Activated T-helper 1 cell treated with anti-CD3 and anti-CD28 coated beads, Interleukin-12 subunit alpha, Interleukin-12 subunit beta, Interleukin-2, Interleukin-4 antibody, amounts not matched to agents 30 ng/mL and 10 ng/mL and 1 ng/mL, durations not matched to agents 14 hours and 24 hours and 36 hours (primary cell): ENCODE measurements around the gene BMP6. TPM values are rescaled to one million over a fixed set of nuclear protein-coding genes. Genes with fewer than 3 reads are reported as not detected.

Experiments
- DNase-seq: peaks from one replicate; pipeline ENCODE4 v3.0.0; 2021; ENCODE audit warnings: low spot score
- H3K27ac Mint-ChIP-seq: one replicate; pipeline ENCODE4 v1.8.0; 2021; ENCODE audit warnings: mild to moderate bottlenecking, mixed read lengths
- H3K27me3 Mint-ChIP-seq: one replicate; pipeline ENCODE4 v1.8.0; 2022; ENCODE audit warnings: mild to moderate bottlenecking, moderate library complexity, mixed read lengths; ENCODE audit not compliant: insufficient read depth
- H3K36me3 Mint-ChIP-seq: one replicate; pipeline ENCODE4 v1.8.0; 2021; ENCODE audit warnings: low read depth, mixed read lengths
- H3K4me1 Mint-ChIP-seq: one replicate; pipeline ENCODE4 v1.8.0; 2021; ENCODE audit warnings: low read depth, mixed read lengths
- H3K4me3 Mint-ChIP-seq: one replicate; pipeline ENCODE4 v1.8.0; 2021; ENCODE audit warnings: mild to moderate bottlenecking, moderate library complexity, mixed read lengths
- H3K9me3 Mint-ChIP-seq: one replicate; pipeline ENCODE4 v1.8.0; 2021; ENCODE audit warnings: mixed read lengths
- intact Hi-C: fragments of 100-400 bp; cut with micrococcal nuclease; formaldehyde crosslinking; loops from one replicate; pipeline ENCODE4 v1.15.1; 2024
- total RNA-seq: library from RNA; stranded (reverse); gene quantifications from 2 replicates; pipeline ENCODE4 v1.2.3, GENCODE V29; 2022

BMP6 gene
- total RNA-seq, 1 donor from 2014 or later = 0.86 TPM

DNA sequence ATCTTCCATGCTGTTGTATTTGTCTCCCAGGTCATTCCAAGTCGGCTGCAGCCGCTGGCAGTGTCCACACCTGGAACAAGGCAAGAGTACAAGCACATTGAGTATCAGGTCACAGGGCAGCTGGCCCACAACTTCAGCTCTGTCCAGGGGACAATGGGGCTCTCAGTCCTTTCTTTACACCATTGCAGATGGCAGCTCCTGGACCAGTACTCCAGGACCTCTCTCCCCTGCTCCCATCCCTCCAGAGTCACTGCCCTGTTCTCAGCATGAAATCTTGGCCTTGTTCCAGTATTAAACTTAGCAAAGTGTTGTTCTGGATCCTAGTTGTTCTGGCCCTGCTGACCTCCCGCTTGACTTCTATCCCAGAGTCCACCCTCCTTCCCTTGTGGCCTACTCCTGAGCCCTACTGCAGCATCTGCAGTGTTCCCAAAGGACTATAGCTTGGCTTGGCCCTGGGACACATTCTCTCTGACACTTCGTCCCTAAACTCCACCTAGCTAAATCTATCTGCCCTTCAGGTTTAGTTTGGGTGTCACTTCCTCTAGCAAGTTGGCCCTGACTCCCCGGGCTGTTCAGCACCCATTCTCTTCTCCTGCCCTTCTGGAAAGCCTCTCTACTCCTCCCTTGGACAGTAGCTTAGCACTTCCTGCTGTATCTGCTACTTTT, 178.9 kb downstream of the BMP6 start:
- H3K9me3 Mint-ChIP-seq = no peaks in the 10 kb centered on the region
- H3K27me3 Mint-ChIP-seq = no peaks in the 10 kb centered on the region
- peaks cover 20% of the 10 kb centered on the region for H3K4me1 Mint-ChIP-seq
- no peak overlapping the region for H3K27ac Mint-ChIP-seq
- no peak for DNase-seq
- intact Hi-C loops = loop anchor here (5.0 kb wide), 1 partner anchor 512 kb away; no protein-coding TSS in a partner anchor
- peaks cover 28% of the 10 kb centered on the region for H3K36me3 Mint-ChIP-seq
- no peak overlapping the region for H3K4me3 Mint-ChIP-seq

DNA sequence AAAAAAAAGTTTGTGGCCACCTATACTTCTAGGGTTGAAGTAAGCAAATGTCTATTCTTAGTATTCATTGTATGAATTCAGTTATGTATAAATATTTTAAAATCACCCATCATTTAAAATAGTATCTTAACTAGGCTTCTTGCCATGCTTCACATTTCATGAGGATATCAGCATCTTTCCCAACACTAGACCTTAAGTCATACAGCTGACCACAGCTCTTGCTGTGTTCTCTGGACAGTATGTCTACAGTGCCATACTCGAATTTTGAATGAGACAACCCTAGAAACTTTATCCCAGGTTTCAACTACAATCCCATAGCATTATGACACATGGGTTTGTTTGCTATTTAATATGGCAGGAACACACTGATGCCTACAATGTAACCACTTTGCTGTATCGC, 179.5 kb downstream of the BMP6 start:
- Mint-ChIP-seq H3K4me3 (no peak overlapping the region), H3K4me1 (peaks cover 20% of the 10 kb centered on the region), H3K27ac (no peak overlapping the region), H3K36me3 (peaks cover 28% of the 10 kb centered on the region), H3K9me3 (no peaks in the 10 kb centered on the region), H3K27me3 (no peaks in the 10 kb centered on the region)
- DNase-seq = no peak
- intact Hi-C loops = loop anchor here (5.0 kb wide), 1 partner anchor 513 kb away; no protein-coding TSS in a partner anchor

DNA sequence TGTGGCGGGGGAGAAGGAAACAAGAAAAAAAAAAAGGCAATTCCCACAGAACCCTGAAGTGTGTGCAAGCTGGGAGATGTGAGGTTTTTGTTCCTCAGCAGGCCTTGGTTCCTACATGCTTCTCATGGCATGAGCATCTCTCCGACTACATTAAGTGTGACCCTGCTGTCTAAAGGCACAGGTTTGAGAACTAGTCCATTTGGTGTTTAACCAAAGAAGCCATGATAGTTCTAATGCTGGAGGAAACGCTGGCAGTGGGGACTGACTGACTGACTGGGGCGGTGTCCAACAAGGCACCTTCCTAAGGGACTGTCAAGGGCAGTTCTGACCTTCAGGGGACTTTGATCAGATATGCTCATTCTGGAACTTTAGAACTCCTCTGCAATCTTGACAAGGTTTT, 180.8 kb downstream of the BMP6 start:
- peaks cover 22% of the 10 kb centered on the region for H3K36me3 Mint-ChIP-seq

DNA sequence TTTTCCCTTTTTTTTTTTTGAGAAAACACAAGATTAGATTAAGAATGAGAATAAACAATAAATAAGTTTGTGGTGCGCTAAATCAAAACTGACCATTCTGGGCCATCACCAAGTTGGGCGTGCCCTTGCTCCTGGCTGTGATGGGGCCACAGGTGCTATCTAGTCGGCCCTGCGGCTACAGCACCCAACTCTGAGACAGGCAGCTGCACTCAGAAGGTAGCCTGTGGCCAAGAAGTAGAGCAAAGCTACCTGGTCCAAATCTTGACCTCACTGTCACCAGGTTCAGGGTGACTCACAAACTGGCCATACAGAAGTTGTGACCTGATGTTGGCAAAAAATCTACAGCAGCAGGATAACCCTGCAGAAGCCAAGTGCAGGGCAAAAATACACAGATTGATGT, 181.3 kb downstream of the BMP6 start:
- H3K4me1 Mint-ChIP-seq = peaks cover 20% of the 10 kb centered on the region
- H3K4me3 Mint-ChIP-seq = no peak overlapping the region
- peaks cover 19% of the 10 kb centered on the region for H3K36me3 Mint-ChIP-seq
- DNase-seq = no peak
- H3K27ac Mint-ChIP-seq = no peak overlapping the region
- no peaks in the 10 kb centered on the region for H3K27me3 Mint-ChIP-seq
- intact Hi-C loops = loop anchor here (5.0 kb wide), 1 partner anchor 515 kb away; no protein-coding TSS in a partner anchor
- no peaks in the 10 kb centered on the region for H3K9me3 Mint-ChIP-seq

More for the DNA sequence above, 180.8 kb downstream of the BMP6 start:
- Mint-ChIP-seq H3K4me3 (no peak overlapping the region), H3K27ac (no peak overlapping the region), H3K9me3 (no peaks in the 10 kb centered on the region), H3K4me1 (peaks cover 20% of the 10 kb centered on the region), H3K27me3 (no peaks in the 10 kb centered on the region)
- intact Hi-C loops = loop anchor here (5.0 kb wide), 1 partner anchor 514 kb away; no protein-coding TSS in a partner anchor
- no peak for DNase-seq

DNA sequence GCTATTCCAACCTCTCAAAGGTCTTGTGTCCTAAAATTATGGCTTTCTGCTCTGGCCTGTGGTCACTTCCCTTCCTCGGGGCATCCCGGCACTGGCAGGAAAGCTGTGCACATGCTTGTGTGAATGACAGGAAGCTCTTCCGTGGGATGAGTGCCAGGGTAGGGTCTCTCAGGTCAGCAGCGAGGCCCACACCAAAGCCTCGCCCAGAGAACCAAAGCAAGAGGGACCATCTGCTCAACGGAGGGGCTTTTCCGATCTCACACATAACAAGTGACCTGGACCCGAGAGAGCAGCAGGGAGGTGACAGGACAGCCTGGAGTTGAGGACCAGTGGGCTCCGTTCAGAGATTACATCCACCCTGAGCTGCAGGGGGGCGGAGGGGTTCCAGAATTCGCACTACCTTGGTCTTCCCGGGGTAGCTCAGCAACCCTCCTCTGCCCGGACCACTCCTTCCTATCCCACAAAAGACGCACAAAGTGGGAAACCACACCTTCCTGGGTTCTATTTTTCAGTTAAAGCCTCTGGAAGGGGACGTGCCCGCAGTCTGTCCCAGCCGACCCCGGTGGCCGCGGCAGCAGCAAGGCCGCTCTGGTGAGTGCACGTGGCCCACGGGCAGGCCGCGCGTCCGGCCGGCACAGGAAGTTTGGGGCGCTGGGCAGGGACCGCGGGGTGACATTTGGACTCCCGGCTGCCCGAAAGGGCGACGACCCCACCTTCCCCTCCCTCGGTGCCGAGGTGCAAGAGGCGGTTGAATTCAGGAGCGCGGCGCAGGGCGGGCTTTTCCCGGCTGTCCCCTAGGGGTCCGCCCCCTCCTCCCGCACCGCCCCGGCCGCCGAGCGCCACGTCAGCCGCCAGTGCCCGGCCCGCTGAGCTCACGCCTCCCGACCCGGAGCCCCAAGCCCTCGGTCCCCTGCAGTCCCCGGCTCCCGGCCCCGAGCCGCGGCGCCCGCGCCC, 183.7 kb downstream of the BMP6 start:
- H3K4me3 Mint-ChIP-seq = peak overlapping the region; percentile 87
- intact Hi-C loops = loop anchor here (1.0 to 5.0 kb wide), 9 partner anchors 98 to 597 kb away; partner anchors contain the start of genes BLOC1S5, EEF1E1, SLC35B3 and SNRNP48

DNA sequence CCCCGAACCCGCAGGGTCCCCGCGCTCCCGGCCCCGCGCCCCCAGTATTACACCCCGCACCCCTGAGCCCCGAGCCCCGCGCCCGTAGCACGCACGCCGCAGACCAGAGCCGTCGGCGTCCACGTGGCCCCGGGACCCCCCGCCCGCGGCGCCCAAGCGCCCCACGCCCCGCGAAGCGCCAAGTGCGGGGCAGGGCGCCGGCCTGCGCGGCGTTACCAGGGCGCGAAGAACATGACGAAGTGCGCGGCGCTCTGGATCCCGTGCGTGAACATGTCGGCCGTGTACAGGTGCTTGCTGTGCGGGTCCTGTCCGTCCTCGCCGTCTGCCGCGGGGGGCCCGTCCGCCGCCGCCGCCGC, 184.4 kb downstream of the BMP6 start:
- Mint-ChIP-seq H3K9me3 (no peaks in the 10 kb centered on the region), H3K36me3 (peaks cover 2% of the 10 kb centered on the region), H3K27ac (no peak overlapping the region), H3K27me3 (no peaks in the 10 kb centered on the region), H3K4me1 (peaks cover 20% of the 10 kb centered on the region), H3K4me3 (no peak overlapping the region)
- intact Hi-C loops = loop anchor here (1.0 to 5.0 kb wide), 8 partner anchors 97 to 598 kb away; partner anchors contain the start of genes BLOC1S5, EEF1E1, SLC35B3 and SNRNP48
- DNase-seq = no peak

More for the DNA sequence above, 183.7 kb downstream of the BMP6 start:
- Mint-ChIP-seq H3K36me3 (peaks cover 8% of the 10 kb centered on the region), H3K27me3 (no peaks in the 10 kb centered on the region), H3K9me3 (no peaks in the 10 kb centered on the region), H3K4me1 (peaks cover 20% of the 10 kb centered on the region), H3K27ac (peak overlapping the region; percentile 64)
- peak; percentile 38 for DNase-seq

DNA sequence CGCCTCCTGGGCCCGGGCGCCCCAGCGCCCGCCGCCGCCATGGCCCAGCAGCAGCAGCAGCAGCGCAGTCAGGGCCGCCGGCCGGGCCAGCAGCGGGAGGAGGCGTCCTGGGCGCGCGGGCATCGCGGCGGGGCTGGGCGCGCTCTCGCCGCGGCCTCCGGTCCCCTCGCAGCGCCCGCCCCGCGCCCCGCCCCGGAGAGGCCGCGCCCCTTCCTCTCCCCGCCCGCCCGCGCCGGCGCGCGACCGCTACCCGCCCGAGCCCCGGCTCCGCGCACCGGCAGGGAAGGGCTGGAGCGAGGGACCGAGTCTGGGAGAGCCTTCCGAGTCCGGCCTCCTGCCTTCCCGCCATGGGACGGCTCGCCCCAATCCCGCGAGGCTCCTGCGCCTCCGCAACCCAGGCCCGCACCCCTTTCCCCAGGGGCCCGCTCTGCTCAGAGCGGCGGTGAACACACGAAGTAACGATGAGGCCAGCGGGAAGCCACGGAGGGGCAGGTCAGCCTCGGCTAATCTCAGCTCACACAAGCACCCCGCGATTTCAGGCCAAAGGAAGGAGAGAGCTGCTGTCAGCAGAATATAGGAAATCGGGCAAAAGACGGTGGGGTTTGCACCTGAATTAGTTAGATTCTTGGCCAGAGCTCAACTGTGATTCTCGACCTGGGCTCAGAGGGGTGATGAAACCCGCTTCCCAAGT, 184.9 kb downstream of the BMP6 start, which contains the start of gene TXNDC5:
Gene TXNDC5, minus strand, starts transcription at position 135 of the 691 bp plus-strand sequence. Its CDS starts 12 bp downstream, at position 123.
- peaks cover 2% of the 10 kb centered on the region for H3K36me3 Mint-ChIP-seq
- H3K4me1 Mint-ChIP-seq = peaks cover 20% of the 10 kb centered on the region
- peak; percentile 68 for DNase-seq
- H3K9me3 Mint-ChIP-seq = no peaks in the 10 kb centered on the region
- H3K27ac Mint-ChIP-seq = peak within 1 kb of the TSS; percentile 64
- peak within 1 kb of the TSS; percentile 87 for H3K4me3 Mint-ChIP-seq
- intact Hi-C loops = loop anchor here (1.0 to 5.0 kb wide), 8 partner anchors 97 to 598 kb away; partner anchors contain the start of genes BLOC1S5, EEF1E1, SLC35B3 and SNRNP48
- no peaks in the 10 kb centered on the region for H3K27me3 Mint-ChIP-seq

DNA sequence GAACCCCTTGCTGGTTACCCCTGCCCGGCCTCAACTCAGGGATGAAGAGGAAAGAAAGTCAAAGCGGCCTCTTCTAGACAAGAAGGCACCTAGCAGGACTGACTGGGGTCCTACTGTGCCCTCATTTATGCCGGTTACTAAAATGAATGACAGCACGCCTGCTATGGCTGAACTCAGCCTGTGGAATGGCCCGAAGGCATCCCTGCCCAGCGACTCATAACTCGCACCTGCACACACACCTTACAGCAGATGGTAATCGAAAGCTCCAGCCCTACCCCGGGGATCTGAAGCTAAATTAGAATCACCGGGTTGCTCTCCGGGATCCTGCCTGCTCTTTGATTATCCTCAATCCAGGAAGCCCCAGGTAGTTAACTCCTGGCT, 185.4 kb downstream of the BMP6 start:
- no peaks in the 10 kb centered on the region for H3K27me3 Mint-ChIP-seq
- peaks cover 2% of the 10 kb centered on the region for H3K36me3 Mint-ChIP-seq
- DNase-seq = no peak
- intact Hi-C loops = loop anchor here (2.0 to 5.0 kb wide), 6 partner anchors 96 to 599 kb away; partner anchors contain the start of genes SLC35B3, SNRNP48 and SSR1
- H3K27ac Mint-ChIP-seq = peak overlapping the region; percentile 22
- no peaks in the 10 kb centered on the region for H3K9me3 Mint-ChIP-seq
- peaks cover 20% of the 10 kb centered on the region for H3K4me1 Mint-ChIP-seq
- no peak overlapping the region for H3K4me3 Mint-ChIP-seq

DNA sequence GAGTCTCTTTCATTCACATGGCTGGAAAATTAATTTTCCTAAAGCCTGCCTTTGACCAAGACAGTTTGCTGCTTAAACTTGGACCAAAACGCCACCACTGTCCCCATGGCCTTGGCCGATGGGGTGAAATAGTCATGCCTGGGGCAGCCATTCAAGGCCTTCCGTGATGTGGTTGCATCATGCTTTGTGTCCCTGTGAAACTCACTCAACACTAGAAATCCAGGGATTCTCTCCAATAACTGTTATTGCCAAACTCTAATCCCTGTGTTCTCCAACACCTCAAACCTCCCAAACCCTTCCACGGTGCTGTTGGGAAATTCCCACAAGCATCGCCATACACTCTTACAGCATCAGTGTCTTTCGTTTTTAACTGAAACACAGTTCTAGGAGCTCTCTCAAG, 186.1 kb downstream of the BMP6 start:
- Mint-ChIP-seq H3K9me3 (no peaks in the 10 kb centered on the region), H3K36me3 (peaks cover 2% of the 10 kb centered on the region), H3K4me3 (no peak overlapping the region), H3K4me1 (peaks cover 15% of the 10 kb centered on the region), H3K27me3 (no peaks in the 10 kb centered on the region), H3K27ac (no peak overlapping the region)
- intact Hi-C loops = loop anchor here (5.0 kb wide), 3 partner anchors 95 to 600 kb away; partner anchors contain the start of gene SSR1
- DNase-seq = no peak

DNA sequence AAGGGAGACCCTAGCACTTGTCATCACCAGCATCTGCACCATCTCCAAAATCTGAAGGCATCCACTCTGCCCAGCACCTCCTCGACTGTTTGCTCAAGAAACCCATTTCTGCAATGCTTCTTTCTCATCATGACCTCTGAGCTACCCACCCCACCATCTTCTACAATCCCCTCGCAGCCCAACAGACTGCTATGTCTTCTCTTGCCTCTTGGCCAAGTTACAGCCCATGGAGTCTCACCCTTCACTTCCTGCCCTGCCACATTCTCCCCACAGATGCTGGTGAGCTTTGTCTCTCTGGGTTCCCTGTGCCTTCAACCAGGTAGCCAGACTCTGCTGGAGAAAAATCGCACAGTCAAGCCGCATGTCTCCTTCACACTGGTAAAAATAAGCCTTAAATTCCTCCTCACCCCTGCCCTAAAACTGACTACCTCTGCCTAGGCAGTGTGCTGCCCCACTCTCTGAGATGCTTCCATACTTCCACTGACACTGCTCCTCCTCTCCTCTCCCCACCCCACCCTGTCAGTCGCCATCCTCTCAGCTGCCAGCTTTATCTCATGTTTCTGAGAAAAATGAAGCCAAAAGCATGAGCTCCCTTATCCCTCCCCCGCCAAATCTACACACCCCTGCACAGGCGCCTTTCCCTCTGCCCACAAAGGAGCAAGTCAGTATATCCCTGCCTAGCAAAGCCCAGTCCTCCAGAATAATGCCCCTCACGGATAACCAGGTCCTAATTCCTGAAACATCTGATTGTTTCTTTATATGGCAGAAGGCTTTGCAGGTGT, 187.0 kb downstream of the BMP6 start:
- intact Hi-C loops = loop anchor here (5.0 kb wide), 3 partner anchors 94 to 601 kb away; partner anchors contain the start of gene SSR1
- no peak overlapping the region for H3K4me3 Mint-ChIP-seq
- DNase-seq = no peak
- H3K27me3 Mint-ChIP-seq = no peaks in the 10 kb centered on the region
- no peaks in the 10 kb centered on the region for H3K9me3 Mint-ChIP-seq
- no peaks in the 10 kb centered on the region for H3K36me3 Mint-ChIP-seq
- no peak overlapping the region for H3K27ac Mint-ChIP-seq
- H3K4me1 Mint-ChIP-seq = peaks cover 10% of the 10 kb centered on the region

DNA sequence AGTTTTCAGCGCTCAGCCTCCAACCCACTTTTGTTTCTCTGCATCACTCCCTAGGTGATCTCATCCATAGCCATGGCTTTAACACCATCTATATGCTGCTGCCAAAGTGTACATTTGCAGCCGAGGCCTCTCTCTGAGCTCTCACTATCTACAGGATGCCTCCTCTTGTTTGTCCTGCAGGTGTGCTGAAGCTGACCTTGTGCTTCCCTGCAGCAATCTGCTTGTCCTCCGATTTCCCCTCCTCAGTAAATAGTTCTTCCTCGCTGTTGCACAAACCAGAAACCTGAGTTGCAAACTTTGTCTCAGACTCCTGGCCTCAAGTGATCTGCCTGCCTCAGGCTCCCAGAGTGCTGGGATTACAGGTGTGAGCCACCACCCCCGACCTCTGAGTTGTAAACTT, 188.4 kb downstream of the BMP6 start:
- H3K36me3 Mint-ChIP-seq = no peaks in the 10 kb centered on the region
- H3K9me3 Mint-ChIP-seq = no peaks in the 10 kb centered on the region
- H3K27me3 Mint-ChIP-seq = no peaks in the 10 kb centered on the region
- DNase-seq = no peak
- no peak overlapping the region for H3K4me3 Mint-ChIP-seq
- peaks cover 2% of the 10 kb centered on the region for H3K4me1 Mint-ChIP-seq
- intact Hi-C loops = loop anchor here (5.0 kb wide), 3 partner anchors 93 to 602 kb away; partner anchors contain the start of gene SSR1
- no peak overlapping the region for H3K27ac Mint-ChIP-seq
